Stimulated activated CD4-positive, alpha-beta T cell treated with anti-CD3 and anti-CD28 coated beads, Interleukin-4, amount 100 ng/mL, for 1 hour (primary cell): Measurements from ENCODE around the gene C19orf25.
"Not testable (repeated sequence)": the region's sequence is repeated elsewhere in the genome, so short reads cannot be mapped to it uniquely, and the experiment has no call there.

Source experiments
- DNase-seq: peaks from one replicate; pipeline ENCODE4 v3.0.0-alpha.2; 2020

The C19orf25 gene

DNA sequence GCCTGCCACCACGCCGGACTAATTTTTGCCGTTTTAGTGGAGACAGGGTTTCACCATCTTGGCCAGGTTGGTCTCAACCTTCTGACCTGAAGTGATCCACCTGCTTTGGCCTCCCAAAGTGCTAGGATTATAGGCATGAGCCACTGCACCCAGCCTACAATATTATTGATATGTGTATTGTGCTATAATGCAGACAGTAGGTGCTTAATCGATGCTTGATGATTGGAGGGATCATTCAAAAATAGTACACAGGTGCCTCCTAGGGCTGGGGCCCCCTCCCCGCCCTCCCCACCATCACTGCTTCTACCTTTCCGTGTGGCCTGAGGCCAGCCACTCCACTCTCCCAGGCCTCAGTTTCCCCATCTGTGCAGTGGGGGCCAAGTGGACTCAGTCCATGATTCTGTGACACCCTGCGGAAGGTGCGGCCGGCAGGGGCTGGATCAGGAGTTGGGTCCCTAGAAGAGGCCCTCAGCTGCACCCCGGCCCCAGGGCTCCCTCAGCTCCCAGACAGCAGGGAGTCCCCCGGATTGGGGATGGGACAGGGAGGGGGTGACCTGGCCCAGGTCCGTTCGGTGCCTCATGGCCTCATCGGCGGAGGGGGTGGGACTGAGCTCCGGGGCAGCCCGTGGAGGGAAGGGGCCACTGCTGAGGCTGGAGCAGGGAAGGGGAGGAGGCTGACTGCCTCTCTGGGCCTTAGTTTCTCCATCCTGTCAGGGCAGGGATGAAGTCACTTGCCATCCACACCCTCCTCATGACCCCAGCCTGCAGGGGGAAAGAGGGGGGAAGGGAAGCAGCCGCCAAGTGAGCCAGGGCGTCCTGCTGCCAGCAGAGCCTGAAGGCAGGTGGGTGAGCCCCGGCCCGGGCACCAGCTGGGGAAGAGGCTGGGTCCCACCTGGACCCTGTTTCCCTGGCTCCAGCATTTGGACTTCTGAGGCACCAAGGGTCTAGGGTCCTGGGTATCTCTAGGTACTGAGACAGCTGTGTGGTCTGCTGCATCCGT, 32.6 kb upstream of the C19orf25 start:
- no peak for DNase-seq

DNA sequence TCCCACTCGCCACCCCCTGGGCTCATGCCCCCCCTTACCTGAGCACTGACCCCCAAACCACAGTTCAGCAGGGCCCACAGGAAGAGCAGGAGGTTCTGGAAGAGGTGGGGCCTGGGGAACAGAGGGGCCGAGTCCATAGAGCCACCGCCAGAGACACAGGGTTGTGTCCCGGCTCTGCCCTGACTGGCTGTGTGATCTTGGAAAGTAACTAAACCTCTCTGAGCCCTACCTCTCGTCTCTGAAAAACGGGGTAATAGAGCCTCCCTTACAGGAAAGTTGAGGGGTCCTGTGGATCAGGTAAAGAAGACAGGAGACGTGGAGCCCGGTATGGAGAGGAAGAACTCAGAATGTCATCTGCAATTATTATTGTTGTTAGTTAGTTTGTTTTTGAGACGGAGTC, 31.8 kb upstream of the C19orf25 start:
- no peak for DNase-seq

DNA sequence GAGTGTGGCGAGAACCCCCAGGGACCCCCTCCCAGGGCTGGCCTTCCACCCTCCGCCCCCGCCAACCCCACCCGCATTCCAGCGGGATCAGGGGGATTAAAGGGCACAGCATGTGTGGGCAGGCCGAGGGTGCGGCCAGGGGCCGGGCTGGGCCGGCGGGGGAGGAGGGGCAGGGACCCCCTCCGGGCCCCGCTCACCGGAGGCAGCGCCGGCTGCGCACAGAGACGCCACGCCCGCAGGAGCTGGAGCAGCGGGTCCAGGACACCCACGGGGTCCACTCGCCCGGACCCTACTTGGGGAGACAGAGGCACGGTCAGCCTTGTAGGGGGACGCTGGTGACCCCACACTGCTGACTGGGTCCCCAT, 31.4 kb upstream of the C19orf25 start:
- no peak for DNase-seq

DNA sequence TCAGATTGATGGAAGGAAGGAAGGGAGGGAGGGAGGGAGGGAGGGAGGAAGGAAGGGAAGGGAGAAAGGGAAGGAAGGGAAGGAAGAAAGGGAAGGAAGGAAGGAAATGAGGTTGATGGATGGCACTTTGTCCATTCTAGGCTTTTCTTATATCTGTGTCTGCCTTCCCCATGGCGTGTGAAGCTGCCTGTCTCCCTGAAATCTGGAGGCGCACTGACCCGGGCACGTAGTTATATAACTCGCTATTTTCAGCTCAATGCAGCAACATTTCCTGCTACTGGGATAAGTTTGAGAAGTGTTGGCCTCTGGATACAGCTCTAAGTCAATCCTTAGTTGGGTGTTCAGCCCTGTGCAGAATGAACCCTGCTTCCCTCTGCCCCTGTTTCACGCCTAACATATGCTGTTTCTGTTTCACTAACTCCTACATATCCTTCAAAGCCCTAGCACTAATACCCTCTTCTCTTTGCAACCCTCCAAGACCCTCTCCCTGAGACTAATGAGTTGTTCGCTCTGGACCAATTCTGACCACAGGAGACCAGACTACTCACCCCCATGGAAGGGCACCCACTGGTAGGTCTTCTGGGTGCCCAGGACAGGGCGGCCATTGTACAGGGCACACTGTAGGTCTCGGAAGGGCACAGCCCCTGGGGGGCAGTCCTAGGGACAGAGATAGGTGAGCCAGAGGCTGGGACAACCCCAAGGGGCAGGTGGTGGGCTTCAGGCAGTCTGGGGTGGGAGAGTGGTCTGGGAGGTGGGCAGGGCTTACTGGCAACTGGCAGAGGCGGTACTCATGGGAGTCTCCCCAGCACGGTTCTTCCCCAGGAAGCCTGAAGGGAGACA, 30.8 kb upstream of the C19orf25 start:
- no peak for DNase-seq

DNA sequence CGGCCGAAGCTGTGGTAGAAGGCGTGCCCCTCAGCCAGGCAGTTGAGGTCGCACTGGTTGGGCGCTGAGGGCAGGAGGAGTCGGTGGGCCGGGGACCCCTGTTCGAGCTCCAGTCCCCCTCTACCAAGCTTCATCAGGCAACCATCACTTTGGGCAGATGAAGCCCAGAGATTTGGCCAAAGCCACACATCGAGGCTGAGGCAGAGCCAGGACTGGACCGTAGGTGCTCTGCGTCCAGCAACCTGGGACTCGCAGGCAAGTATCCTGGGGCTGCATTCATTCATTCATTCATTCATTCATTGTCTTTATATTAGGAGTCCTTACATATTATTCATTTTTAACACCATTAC, 29.5 kb upstream of the C19orf25 start:
- DNase-seq: no peak

DNA sequence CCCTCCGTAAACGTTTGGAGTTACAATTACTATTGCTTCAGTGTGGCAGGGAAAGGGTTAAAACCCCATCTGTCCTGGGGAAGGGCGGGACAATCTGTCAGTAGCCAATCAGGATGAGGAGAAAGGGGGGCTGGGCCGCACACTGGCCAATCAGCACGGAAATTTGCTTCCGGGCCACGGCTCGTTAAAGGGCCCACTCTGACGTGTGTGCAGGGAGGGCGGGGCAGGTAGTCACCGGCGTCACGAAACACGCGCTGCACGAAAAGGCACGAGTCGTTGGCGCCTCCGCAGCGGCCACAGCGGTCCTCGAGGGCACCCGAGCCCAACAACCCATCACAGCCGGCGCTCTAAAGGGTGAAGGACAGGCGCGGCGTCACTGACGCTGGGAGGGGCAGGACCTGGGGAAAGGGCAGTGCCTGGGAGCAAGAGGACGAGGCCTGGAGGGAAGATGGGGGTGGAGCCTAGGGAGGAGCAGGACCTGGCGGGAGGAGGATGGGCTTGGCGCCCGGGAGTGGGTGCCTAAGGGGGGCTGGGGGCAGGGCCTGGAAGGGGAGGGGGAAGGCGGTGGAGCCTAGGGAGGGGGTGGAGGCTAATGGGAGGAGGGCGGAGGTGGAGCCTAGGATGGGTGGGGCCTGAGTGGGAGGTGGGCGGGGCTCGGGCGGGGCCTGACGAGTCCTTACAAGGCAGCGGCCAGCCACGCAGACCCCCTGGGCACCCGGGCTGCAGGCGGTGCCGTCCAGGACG, 28.9 kb upstream of the C19orf25 start:
- peak; percentile 89 for DNase-seq

DNA sequence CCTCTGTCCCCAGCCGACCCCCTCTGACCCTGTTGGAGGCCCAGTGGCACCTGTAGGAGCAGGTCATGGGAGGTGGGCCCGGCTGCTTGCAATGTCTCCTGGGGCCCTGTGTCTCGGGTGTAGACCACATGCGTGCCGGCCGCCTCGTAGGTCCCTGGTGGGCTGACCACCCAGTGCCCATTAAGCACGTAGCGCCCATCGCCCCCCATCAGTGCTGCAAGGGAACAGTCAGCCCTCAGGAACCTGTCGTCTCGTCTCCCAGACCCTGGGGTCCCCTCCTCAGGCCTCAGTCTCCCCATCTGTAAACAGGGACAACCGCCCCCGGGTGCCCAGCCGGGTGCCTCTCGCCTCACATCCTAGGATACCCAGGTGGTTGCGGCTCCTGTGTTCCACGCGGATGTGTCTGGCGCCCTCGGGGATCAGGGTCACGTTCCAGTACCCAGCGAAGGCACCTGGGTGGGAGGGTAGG, 28.2 kb upstream of the C19orf25 start:
- no peak for DNase-seq

DNA sequence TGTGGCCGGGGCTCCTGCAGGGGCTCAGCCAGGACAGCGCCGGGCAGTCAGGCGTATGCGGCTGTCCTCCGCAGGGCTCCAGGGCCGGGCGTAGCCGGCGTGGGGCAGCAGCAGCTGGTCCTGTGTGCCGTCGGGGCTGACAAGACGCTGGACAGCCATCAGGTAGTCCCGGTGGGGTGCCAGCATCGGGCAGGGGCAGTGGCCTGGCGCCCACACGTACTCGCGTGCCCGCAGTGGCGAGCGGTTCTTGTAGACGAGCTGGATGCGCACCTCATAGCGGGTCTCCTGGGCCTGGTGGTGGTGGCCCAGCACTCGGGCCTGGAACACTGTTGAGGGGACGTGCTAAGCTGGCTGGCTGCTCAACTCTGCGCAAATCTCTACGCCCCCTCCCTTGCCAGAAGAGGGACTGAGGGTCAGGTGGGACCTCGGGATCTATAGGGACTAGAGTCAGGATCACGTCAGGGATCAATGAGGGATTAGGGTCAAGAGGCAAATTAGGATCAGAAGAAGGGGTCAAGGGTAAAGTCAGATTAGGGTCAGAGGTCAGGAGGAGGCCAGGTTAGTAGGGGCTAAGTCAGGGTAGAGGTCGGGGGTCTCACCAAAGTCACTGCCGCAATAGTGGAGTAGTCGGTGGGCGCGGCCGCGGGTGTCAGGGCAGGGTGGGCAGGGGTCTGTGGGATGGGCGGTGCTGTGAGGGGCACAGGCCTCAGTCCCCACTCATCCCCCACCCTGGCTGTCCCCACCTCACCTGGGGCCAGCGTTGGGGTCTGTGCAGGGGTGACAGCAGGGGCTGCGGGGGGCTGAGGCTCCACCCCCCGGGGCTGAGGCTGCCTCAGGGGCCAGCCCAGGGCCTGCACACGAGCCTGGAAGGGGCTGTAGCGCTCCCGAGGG, 27.2 kb upstream of the C19orf25 start:
- DNase-seq: no peak

DNA sequence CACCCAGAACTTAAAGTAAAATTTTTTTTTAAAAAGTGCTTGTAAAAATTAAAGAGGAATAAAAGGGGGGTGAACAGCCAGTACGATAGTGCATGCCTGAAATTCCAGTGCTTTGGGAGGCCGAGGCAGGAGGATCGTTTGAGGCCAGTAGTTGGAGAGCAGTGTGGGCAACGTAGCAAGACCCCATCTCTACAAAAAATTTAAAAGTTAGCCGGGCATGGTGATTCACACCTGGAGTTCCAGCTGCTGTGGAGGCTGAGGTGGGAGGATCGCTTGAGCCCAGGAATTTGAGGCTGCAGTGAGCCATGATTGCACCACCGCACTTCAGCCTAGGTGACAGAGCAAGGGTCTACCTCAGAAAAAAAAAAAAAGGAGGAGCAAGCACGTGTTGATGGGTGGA, 26.0 kb upstream of the C19orf25 start:
- no peak for DNase-seq

DNA sequence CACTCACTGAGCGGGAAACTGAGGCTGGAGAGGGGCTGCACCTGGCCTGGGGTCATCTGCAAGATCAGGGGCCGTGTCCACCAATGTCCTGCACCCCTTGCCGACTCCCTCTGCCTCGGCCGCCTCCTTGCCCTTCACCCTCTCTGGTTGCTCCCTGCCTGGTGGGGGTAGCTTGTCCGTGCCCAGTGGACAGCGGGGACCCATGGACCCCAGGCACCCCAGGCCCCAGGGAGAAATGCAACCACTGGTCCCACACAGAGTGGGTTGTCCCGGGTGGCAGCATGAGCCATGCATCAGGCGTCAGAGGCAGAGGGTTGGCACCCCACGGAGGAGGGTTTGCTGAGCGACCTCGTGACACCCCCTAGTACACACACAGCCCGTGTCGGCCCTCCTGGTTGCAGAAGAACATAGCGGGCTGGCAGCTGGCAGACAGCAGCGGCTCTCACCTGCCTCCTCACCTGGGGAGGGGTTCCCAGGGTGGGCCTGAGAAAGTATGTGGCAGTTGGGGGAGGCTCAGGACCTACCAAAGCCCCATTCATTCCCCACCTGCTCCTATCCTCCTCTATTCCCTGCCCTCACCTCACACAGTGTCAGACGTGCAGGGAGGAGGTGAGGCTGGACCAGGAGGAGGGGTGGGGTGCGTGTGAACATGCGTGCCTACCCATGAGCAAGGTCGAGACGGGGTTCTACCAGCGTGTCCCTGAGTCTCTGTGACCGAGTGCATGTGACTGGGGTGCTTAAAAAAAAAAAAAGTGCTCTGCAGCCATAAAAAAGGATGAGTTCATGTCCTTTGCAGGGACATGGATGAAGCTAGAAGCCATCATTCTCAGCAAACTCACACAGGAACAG, 25.1 kb upstream of the C19orf25 start:
- DNase-seq: no peak

DNA sequence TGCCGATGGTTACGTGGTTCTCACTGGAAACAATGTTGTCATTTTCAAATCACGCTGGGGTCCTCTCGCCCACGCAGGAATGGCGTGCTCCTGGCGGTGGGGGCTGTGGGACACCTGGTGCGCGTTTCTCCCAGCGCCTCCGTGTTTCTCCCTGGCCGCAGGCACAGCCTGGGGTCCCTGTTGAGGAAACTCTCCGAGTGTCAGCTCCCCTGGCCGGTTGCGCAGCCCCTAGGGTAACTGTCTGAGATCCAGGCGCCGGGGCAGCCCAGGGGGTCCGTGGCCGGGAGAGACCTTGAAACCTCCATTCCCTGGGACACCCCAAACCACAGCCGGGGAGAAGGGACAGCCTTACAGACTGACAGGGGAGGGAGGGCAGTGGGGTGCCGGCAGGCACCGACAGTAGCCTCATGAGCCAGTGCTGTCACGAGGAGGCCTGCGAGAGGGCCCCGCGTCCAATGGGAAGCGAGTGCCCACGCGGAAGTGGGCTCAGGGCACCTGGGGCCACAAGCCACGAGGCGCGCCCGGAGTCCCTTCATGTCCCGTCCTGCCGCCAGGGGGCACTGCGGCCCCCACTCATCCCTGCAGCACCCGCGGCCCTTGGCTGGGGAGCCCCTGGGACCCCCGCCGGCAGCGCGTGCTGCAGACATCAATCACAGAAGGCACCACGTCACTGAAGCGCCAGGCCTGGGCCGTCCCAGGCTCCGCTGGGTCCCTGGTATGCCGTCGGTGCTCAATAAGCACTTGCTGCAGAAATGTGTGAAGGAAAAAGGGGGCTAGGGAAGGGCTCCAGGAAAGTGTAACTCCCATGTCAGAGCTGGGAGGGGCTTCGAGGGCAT, 24.3 kb upstream of the C19orf25 start:
- peak; percentile 75 for DNase-seq

DNA sequence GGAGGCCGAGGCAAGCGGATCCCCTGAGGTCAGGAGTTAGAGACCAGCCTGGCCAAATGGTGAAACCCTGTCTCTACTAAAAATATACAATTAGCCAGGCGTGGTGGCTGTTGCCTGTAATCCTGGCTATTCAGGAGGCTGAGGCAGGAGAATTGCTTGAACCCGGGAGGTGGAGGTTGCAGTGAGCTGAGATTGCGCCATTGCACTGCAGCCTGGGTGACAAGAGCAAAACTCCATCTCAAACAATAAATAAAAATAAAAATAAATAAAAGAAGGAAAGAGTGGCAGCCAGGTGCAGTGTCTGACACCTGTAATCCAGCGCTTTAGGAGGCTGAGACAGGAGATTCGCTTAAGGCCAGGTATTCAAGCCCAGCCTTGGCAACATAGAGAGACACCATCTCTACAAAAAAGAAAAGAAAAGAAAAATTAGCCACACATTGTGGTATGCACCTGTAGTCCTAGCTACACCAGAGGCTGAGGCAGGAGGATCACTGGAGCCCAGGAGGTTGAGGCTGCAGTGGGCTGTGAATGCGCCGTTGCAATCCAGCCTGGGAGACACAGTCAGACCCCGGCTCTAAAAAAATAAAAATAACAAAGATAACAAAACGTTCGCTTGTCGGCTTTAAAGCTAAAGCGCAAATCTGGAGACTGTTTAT, 23.5 kb upstream of the C19orf25 start:
- DNase-seq: no peak

DNA sequence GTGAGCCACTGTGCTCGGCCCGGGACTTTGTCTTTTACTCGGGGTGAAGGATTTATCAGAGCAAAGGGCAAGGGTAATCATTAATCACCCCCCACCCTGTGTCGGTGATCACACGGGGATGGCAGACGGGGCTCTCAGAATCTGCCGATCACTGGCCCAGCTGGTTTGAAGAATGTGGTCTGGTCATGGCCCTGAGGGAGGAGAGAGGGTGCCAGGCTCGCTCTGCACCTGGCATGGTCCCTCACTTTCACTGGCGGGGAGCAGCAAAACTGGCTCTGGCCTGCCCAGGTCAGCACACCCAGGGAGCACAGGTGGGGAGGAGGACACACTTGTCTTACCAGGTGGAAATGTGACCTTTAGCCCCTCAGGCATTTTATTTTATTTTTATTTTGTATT, 22.2 kb upstream of the C19orf25 start:
- no peak for DNase-seq

DNA sequence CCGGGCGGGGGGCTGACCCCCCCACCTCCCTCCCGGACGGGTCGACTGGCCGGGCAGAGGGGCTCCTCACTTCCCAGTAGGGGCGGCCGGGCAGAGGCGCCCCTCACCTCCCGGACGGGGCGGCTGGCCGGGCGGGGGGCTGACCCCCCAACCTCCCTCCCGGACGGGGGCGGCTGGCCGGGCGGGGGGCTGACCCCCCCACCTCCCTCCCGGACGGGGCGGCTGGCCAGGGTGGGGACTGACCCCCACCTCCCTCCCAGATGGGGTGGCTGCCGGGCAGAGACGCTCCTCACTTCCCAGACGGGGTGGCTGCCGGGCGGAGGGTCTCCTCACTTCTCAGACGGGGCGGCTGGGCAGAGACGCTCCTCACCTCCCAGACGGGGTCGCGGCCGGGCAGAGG, 20.2 kb upstream of the C19orf25 start:
- not testable (repeated sequence) for DNase-seq

DNA sequence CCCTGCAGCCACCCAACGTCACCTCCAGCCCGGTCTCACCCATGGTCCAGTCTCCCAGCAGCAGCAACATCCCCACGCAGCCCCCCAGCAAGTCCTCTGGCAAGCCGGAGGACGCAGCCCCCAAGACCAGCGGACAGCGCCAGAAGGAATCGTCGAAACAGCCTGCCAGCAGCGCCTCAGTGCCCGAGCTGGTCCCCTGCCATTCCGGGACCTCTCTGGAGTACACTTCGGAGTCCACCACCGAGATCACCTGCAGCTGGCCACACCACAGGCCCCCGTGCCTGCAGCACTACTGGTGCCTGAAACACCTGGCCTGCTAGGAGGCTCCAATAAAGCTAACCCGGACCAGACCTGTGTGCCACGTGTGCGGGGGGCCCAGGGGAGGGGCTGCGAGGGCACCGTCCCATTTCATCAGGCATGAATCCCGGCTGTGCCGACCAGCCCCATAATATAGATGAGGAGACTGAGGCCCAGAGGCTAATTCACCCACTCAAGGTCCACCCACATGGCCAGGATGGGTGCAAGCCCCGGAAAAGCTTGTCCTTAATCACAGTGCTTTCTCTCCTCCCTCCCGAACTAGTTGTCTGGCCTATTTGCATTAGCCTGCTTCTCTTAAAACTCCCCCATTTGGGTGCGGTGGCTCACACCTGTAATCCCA, 18.7 kb upstream of the C19orf25 start:
- DNase-seq: no peak

DNA sequence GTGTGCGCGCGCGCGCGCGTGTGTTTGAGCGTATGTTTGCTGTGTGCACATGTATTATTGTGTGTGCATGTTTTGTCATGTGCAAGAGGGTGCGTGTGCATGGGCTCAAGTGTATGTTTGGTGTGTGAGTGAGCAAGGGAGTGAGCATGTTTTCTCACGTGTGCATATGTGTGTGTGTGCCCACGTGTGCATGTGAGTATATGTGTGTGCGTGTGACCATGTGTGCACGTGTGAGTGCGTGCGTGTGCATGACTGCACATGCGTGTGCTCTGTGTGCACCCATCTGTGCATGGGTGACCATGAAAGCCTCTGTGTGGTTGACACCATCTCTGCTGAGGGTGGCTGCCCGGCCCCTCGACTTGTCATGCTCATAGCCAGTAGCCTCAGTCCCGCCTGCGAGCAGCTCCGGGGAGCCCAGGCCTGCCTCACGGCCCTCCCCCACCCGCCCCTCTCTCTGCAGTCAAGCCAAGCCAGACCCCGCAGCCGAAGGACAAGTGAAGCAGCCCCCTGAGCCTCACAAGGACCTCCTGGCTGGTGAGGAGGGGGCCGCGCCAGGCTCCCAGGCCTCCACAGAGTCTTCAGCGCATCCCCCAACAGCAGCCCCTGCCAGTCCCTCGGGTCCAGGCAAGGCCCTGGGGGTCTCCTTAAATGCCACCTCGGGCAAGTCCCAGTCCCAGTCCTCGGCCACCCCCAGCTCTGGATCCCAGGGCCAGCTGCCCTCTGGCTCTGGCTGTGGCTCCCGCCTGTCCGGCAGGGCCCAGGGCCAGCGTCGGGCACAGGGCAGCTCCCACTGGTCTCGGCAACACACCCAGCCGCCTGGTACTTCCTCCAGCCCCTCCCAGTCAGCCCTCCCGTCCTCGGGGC, 17.9 kb upstream of the C19orf25 start:
- no peak for DNase-seq

DNA sequence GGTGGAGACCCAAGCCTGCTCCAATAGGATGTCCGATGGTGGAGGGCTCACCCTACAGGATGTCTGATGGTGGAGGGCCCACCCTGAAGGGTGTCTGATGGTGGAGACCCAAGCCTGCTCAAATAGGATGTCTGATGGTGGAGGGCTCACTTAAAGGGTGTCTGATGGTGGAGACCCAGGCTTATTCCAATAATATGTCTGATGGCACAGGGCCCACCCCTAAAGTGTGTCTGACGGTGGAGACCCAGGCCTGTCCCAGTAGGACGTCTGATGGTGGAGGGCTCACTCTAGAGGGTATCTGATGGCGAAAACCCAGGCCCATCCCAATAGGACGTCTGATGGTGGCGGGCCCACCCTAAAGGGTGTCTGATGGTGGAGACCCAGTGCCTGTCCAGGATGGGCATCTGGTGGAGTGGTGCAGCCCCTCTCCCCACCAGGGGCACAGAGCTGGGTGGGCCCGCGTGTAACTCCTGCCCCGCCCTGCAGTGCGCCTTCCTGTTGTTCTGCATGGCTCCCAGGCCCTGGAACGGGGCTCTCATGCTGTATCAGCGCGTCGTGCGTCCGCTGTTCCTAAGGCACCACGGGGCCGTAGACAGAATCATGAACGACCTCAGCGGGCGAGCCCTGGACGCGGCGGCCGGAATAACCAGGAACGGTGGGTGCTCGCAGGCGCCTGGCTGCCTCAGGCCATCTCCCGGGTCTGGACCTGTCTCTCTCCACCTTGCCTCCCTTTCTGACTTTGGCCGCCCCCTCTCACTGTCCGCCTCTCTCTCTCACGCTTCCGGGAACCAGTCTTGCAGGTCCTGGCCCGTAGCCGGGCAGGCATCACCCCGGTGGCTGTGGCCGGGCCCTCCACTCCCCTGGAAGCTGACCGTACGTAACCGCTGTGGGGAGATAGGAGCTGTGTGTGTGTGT, 17.0 kb upstream of the C19orf25 start:
- no peak for DNase-seq
